T-helper 1 cell treated with Interleukin-12 subunit alpha and Interleukin-12 subunit beta and Interleukin-4 antibody, amounts not matched to agents 30 ng/mL and 1 ng/mL, for 36 hours (primary cell): ENCODE measurements around the gene CHAT. TPM values are rescaled to one million over a fixed set of nuclear protein-coding genes. Genes with fewer than 3 reads are reported as not detected.

ENCODE experiments used
- intact Hi-C: fragments of 100-400 bp; cut with micrococcal nuclease; formaldehyde crosslinking; loops from one replicate; pipeline ENCODE4 v1.15.1; 2024
- total RNA-seq: library from RNA; stranded (reverse); gene quantifications from 2 replicates; pipeline ENCODE4 v1.2.3, GENCODE V29; 2022

Gene CHAT
- total RNA-seq, 1 donor from 2014 or later, result not detected

DNA sequence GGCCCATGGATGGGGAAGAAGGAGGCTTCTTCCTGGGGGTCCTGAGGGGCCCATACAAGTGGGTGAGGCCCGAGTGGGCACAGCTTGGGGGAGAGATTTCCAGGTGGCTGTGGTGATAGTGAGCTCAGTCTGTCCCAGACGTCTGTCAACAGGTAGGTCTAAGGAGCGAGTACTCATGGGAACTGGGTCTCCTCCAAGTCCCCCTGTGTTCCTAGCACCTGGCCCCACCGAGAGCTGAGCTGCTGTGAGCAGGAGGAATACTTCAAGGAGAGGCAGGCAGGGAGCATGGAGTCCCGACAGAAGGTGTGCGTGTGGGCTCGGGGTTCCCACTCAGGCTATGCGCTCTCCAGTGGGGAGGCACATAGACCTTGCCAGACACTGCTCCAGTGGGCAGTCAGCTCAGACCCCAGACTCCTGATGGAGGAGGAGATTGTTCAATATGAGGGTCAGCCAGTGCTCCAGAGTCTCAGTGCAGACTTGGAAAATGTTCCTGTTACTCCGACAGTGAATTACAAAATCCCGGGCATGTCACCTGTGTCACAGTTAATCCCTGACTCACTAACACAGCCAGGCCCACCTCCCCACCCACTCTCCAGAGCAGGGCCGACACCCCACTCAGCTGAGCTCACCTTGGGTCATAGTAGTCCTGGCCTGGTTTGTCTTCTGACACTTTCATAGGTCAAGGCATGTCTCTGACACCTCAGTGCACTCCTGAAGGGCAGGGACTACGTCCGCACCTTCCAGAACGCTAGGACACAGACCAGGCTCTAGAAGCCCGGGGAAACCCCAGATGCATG lies 37.4 kb downstream of the CHAT start:
- intact Hi-C loops, result loop anchor here (1.0 kb wide), 1 partner anchor 290 kb away; no protein-coding TSS in a partner anchor

DNA sequence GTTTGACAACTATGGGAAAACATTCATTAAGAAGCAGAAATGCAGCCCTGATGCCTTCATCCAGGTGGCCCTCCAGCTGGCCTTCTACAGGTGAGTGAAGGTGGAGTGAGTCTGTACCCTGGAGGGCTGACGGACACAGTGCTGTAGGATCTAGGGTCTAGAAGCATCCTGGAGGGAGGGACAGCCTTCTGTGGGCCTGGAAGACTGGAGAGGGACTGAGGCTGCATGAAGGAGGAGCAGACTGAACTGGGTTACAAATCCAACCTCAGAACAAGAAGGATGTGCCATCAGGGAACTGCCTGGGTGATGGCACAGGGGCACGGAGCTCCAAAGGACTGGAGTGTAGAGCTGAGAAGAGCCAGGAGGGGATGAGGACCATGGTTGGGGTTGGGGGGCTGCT lies 38.1 kb downstream of the CHAT start:
- intact Hi-C loops, result loop anchor here (1.0 kb wide), 1 partner anchor 289 kb away; no protein-coding TSS in a partner anchor

DNA sequence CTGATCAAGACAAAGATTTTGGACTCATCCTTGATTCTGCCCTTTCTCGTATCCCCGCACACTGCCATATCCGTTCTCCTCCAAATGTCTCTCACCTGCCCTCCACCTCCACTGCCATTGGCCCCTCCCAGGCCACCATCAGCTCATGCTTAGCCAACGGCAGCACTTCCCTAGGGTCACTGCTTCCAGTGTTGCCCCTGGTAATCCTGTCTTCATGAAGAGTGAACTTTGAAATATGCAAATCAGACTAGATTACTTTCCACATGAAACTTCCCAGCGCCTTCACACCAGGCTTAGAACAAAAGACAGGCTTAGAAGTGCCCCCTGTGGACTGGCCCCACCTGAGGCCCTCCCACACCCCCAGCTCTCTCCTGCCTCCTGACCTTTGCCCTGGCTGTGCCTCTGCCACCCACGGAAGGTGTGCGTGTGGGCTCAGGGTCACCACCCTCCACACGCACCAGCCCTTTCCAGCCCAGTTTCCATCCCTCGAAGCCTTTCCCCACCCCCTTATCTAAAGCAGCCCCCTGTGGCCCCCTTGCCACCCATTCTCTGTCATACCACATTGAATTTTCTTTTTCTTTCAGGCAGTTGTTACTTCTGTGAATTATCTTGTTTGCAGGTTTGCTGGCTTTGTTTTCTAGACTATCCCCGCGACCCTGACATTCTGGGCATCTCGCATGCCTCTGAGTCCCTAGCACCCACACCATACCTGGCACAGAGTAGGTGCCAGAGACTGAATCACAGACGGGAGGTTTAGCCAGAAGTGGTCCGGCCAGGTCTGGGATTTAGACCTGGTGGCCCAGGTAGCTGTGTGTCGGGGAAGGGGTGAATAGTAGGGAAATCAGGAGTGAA lies 38.8 kb downstream of the CHAT start:
- intact Hi-C loops, result no loop called here

DNA sequence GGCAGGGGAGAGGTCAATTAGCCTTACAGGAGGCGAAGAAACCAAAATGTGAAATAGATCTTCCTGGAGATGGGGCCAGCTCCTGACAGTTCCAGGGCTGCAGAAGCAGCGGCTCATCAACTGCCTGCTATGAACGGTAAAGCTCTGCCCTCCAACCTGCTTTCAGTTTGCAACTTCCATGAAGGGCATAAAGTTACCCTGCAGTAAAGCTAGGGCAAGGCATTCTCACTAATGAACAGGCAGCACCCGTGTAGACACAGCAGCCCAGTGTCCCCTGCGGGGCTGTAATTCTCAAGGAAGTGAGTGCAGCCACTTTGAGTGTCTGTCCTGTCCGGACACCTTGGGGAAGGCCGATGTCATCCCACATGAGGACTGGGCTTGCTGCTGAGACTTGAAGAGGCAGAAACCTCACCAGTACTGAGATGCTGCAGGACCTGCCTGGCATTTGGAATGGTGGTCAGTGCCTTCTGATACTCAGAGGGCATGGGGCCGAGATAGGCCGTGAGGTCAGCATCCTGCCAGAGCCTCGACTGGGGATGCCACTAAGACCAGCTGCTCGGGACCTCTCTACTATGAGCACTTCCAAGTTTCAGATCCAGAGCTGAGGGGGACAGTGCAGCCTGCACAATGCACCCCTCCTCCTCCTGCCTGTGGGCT lies 39.6 kb downstream of the CHAT start:
- intact Hi-C loops, result no loop called here

DNA sequence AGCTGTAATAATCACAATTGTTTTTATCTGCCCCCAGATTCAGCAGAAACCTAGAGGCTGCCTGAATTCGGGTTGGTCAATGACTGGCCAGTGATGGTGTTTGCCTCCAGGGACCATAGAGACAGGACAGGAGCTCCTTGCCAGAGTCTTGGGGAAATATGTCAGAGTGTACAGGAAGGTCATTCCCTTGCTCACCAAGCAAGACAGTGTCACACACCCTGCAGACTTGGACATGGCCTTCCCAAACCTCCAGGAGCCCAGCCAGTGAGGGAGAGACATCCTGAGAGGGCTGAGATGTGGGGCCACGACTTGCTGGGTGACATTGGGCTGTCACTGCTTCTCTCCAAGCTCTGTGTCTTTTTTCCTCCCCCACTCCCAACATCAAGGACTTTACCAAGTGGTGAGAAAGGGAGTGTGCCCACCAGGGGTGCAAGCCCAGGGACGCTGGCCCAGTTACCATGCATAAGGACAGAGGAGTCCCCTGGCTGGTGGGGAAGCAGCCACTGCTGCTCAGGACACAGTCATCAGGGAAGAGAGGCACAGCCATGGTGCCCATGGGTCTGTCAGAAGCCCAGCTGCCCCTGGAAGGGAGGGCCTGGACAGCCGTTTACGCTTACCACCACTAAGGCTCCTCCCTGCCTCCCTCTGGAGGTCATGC lies 40.3 kb downstream of the CHAT start:
- intact Hi-C loops, result no loop called here

DNA sequence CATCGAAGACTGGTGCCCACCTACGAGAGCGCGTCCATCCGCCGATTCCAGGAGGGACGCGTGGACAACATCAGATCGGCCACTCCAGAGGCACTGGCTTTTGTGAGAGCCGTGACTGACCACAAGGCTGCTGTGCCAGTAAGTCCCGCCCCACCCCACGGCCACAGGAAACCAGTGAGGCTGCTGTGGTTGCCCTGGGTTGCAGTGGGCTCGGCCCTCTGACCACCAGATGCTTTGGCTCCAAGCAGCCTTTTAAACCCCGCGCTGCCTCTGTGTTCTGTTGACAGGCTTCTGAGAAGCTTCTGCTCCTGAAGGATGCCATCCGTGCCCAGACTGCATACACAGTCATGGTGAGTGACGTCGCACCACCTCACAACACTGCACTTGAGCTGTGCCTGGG lies 41.3 kb downstream of the CHAT start:
- intact Hi-C loops, result no loop called here

DNA sequence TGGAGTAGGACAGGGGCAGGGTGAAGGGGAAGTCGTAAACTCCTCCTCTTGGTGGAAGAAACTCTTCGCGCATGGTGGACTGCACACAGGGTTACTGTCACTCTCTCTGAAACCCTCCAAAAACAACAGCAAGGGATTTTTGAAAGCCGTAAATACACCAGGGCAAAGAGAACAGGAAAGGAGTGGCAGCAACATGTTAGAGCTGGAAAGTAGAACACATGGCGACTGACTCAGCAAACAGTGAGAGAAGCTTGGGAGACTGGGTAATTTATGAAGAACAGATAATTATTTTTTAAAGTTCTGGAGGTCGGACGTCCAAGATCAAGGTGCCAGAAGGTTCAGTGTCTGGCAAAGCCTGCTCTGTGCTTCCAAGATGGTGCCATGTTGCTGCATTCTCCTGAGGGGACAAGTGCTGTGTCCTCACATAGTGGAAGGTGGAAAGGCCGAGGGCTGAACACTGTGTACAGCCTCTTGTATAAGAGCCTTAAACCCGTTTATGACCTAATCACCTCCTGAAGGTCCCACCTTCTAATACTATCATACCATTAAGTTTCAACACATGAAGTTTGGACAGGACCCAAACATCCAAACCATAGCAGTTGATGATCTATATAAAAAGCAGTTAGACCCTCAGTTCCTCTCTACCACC lies 43.1 kb downstream of the CHAT start:
- intact Hi-C loops, result no loop called here

DNA sequence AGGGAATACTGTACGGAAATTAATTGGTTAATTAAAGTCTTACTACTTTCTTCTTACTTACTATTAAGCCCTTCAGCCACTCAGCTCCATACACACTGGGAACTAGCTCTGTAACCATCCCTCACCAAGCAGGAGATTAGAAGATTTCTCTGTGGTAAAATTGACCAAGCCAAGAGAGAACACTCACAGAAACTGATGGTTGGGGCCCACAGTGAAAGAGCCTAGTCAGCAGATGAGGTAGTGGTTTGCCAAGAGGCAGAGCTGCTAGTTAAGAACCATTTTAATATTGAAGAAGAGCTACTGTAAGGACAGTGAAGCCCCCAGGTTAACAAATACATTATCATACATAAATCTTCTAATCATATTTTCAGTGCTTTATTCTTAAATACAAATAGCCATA lies 43.8 kb downstream of the CHAT start:
- intact Hi-C loops, result no loop called here

DNA sequence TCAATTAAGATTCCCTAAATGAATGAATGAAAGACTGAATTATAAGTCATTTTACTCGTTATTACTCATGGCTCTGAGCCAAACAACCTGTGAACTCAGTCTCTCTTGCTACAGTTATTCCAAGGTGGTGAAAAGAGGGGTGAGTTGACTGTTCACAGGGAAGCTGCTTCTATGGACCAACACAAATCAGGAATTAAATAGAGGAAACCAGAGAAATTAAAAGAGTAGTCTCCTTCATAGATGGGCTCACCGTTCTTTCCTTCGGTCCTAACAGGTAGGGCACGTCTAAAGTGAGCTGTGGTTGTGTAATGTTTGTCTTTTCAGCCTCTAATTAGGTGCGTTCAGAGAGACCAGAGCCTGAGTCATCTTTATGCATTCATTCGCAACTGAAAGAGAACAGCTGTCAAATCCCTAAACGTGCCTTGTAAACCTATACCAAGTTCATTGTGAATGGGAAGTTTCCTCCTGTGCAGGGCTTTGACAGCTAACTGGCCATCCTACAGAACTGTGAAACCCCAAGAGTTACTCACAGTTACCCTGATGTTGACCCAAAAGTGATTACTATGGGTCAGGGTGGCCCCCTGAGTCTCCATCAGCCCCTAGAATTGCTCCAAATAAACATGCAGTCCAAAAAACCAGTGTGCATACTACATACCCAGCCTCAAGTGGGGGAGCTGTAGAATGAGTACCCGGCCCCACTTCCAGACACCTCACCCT lies 47.5 kb downstream of the CHAT start:
- intact Hi-C loops, result no loop called here

DNA sequence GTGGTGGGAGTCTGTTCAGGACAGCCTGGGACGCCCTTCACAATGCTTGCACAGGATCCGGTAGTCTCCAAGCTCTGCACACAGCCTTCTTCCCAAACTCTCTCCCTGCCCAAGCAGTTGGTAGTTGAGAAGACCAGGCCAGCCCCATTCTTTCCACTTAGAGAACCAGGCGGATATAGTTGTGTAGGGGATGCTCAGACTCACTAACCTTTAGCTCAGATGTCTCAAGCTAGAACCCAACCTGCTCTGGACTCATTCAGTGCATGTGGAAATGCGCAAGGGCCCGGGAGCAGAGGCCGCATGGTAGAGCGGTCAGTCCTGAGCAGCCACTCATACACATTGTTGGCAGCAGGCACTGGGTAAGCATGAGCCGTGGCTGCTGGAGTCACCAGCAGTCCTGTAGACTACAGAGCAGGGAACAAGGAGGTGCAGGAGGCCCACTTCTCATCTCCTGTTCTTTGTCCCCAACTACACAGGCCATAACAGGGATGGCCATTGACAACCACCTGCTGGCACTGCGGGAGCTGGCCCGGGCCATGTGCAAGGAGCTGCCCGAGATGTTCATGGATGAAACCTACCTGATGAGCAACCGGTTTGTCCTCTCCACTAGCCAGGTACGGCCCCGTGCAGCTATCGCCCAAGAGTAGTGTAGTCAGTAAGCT lies 48.5 kb downstream of the CHAT start:
- intact Hi-C loops, result no loop called here

DNA sequence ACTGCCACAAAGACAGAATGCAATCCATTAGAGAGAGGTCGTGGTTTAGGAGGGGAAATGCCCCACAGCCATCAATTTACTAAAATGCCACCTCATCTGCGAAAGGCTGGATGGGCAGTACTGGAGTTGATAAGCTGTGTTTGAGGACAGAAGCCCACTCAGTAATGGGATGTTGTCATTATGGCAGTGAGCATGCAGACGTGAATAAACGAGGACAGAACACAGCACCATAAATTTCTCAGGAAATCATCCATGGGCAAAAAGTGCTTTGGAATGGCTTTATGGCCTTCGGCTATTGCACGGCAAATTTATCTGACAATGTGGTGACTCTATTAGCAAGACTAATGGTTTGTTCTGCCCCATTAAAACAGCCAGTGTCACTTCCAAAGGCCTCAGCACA lies 49.8 kb downstream of the CHAT start:
- intact Hi-C loops, result no loop called here

DNA sequence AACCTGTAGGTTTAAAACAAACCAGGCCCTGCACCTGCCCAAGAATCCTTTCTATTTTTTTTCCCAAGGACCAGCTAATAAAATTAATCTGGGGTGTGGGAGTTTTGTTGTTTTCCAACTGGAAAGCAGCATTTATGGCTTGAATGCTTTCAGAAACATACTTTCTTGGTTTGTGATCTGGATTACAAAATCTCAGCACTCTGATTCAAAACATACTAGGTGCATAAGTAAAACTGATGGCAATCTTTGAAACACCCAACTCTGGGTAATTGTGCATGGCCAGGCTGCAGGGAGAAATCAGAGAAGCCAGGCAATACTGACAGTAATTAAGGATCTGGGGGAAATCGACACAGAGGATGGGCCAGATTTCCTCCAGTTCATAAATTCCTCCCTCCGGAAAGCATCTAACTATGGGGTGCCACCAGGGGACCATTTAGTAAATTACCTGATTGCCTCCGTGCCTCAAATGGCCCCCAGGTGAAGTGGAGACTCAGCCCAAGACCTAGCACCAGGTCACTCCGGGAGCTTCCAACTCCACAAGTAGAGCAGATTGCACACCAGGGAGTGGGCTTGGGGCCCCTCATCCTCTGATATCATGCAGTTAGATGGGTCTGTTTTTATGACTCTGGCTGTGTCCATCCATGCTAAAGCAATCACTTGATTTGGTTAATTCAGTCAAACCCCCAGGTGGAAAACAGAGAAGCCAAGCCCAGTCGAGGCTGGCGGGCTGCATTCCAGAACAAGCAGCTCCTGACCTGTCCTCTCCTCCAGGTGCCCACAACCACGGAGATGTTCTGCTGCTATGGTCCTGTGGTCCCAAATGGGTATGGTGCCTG lies 50.4 kb downstream of the CHAT start:
- intact Hi-C loops, result no loop called here

DNA sequence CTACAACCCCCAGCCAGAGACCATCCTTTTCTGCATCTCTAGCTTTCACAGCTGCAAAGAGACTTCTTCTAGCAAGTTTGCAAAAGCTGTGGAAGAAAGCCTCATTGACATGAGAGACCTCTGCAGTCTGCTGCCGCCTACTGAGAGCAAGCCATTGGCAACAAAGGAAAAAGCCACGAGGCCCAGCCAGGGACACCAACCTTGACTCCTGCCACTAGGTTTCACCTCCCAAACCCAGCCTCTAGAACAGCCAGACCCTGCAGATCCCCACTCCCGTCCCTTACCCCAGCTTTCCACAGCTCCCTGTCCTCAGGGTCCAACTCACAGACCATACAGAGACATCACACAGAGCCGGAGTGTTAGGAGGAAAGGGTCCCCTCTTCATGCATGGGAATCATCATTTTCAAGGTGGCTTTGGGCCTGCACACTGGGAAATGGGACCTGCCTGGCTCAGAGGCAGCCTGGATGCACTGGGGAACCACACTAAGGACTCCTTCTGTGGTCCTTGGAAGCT lies 51.1 kb downstream of the CHAT start:
- intact Hi-C loops, result no loop called here

DNA sequence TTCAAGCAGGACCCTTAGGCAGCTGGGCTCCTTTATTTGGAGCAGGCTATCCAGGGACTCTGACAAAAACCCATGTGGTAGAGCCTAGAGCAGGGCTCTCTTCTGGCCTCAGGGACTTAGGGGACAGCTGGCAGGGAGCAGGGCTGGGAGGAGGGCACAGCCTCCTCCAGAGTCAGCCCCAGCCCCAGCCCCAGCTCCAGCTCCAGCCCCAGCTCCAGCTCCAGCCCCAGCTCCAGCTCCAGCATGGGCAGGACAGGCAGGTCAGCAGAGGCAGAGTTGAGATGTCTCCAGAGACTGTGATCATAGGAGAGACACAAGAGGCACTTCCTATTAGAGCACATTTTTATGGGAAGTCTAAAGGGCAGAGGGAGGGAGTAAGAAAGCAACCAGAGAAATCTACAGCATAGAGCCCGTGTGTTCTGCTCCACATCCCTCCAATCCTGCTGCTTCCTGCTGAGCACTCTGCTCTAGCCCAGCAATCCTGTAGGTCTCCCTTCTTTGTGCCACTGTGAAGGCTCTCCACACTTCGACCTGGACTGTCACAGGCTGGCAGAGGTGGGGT lies 52.3 kb downstream of the CHAT start:
- intact Hi-C loops, result no loop called here

DNA sequence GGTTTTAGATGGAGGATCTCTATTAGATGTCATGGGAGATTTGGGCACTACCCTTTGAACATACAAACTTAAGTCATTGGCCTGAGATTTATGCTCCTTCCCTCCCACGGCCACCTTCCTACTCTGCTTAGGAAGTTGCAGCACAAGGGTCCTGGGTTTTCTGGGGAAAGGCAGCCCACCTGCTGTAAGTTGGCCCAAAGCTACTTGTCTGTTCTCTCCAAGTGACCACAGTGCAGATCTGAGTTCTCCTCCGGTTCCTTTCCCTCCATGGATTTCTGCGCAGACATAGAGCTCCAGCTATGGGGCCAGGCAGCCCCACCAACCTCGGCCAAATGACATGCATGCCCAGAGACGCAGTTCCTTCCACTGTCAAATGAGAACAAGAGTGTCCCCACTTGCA lies 52.8 kb downstream of the CHAT start:
- intact Hi-C loops, result no loop called here

DNA sequence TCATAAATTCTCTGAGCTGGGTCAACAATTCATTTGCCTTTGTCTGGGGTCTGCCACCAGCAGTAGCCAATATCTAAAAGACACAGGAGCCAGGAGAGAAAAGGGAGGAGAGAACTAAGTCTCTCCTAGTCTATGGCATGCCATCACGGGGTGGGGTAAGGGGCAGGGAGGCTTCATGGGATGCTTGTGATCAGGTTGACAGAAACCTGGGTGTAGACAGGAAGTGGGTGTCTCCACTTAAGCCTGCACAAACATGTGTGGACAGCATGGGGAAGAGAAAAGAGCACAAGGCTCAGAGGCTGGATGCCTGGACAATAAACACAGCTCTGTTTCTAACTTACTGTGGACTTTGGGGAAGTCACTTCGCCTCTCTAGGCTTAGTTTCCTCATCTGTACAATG lies 54.2 kb downstream of the CHAT start:
- intact Hi-C loops, result no loop called here

DNA sequence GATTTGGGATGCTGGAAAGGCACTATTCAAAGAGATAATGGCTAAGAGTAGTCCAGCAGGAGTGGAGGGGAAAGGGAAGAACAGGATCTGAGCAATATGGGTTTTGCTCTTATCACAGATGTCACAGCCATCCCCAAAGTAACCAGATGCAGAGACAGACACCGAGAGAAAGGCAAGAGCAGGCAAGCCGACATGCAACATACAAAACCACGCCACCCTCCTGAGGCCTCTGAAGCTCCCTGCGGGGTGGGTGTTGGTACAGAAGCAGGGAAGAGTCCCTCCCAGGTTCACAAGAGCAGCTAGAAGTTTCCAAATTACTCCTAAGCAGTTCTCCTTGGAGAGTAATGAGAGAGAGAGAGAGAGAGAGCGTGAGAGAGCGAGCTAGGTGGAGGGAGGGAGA lies 54.8 kb downstream of the CHAT start:
- intact Hi-C loops, result no loop called here

DNA sequence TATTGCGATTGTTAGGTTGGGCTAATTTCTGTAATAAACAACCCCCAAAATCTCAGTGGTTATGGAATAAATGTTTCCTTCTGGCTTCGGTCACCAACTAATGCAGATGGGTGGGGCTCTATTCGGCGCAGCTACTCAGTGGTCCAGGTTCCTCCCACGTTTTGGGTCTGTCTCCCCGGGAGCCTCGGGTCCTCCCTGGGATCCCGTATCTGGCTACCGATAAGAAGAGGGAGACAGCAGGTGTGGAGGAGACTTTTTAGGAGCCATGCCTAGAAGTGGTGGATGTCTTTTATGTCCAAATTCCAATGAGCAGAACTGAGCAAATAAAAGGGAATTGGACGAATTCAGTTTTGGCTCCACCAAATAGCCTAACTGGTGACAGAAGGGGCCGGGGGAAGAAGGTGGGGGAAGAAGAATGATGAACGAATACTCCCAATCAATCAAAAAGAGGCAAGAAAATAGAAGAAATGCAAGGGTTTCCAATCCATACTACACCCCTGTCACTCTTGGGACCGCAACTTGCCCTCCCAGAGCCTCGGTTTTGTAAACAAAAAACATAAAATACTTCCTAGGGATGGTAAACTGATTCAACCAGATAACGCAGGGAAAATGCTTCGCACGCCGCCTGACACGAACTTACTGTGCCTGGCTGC lies 65.1 kb downstream of the CHAT start:
- intact Hi-C loops, result loop anchor here (5.0 kb wide), 1 partner anchor 67 kb away; the partner anchor contains the start of genes CHAT and SLC18A3
